Neural progenitor cell (in vitro differentiated cells): ENCODE results near the gene KRTAP19-5. TPM values are rescaled to one million over a fixed set of nuclear protein-coding genes. Genes with fewer than 3 reads are reported as not detected.
"Not testable (repeated sequence)": the region's sequence is repeated elsewhere in the genome, so short reads cannot be mapped to it uniquely, and the experiment has no call there.

ENCODE experiments used
- DNase-seq: peaks from one replicate; pipeline ENCODE4 v3.0.0-alpha.2; 2016; ENCODE audit warnings: low spot score
- H2AFZ ChIP-seq: fragments of 200-600 bp; sonication (generic); replicated peaks from 2 replicates; pipeline ENCODE4 v1.6.1; 2016; ENCODE audit warnings: antibody characterized with exemption
- H3F3A ChIP-seq: fragments of 200-600 bp; sonication (generic); 2 replicates; pipeline ENCODE4 v1.6.1; 2016; ENCODE audit warnings: antibody characterized with exemption, low read depth
- H3K27ac ChIP-seq: fragments of 200-600 bp; sonication (generic); 2 replicates; pipeline ENCODE4 v1.5.1; 2016; ENCODE audit warnings: mild to moderate bottlenecking
- H3K27me3 ChIP-seq: fragments of 200-600 bp; sonication (generic); 2 replicates; pipeline ENCODE4 v1.6.1; 2016; ENCODE audit warnings: mild to moderate bottlenecking, moderate library complexity
- H3K36me3 ChIP-seq: fragments of 200-600 bp; sonication (generic); 2 replicates; pipeline ENCODE4 v1.5.1; 2016
- H3K4me1 ChIP-seq: fragments of 200-600 bp; sonication (generic); 2 replicates; pipeline ENCODE4 v1.6.1; 2016; ENCODE audit warnings: mixed run types
- H3K4me2 ChIP-seq: fragments of 200-600 bp; sonication (generic); 2 replicates; pipeline ENCODE4 v1.6.1; 2016
- H3K4me3 ChIP-seq: fragments of 200-600 bp; sonication (generic); 2 replicates; pipeline ENCODE4 v1.5.1; 2016
- H3K79me2 ChIP-seq: fragments of 200-600 bp; sonication (generic); 2 replicates; pipeline ENCODE4 v1.6.1; 2016; ENCODE audit warnings: low read depth
- H3K9ac ChIP-seq: fragments of 200-600 bp; sonication (generic); 2 replicates; pipeline ENCODE4 v1.6.1; 2016
- H3K9me3 ChIP-seq: fragments of 200-600 bp; sonication (generic); 2 replicates; pipeline ENCODE4 v1.5.1; 2016; ENCODE audit warnings: low read depth
- H4K20me1 ChIP-seq: fragments of 200-600 bp; sonication (generic); 2 replicates; pipeline ENCODE4 v1.6.1; 2016; ENCODE audit warnings: low read depth
- H3K27ac Mint-ChIP-seq: 3 replicates; pipeline ENCODE4 v1.8.0; 2021; ENCODE audit warnings: mixed read lengths
- H3K27me3 Mint-ChIP-seq: 2 replicates; pipeline ENCODE4 v1.8.0; 2022; ENCODE audit warnings: low read depth, mild to moderate bottlenecking, inconsistent platforms, moderate library complexity, mixed read lengths; ENCODE audit not compliant: insufficient read depth
- H3K36me3 Mint-ChIP-seq: 3 replicates; pipeline ENCODE4 v1.8.0; 2021; ENCODE audit warnings: mixed read lengths
- H3K4me1 Mint-ChIP-seq: 3 replicates; pipeline ENCODE4 v1.8.0; 2021; ENCODE audit warnings: mixed read lengths
- H3K4me3 Mint-ChIP-seq: 3 replicates; pipeline ENCODE4 v1.8.0; 2021; ENCODE audit warnings: mild to moderate bottlenecking, moderate library complexity, mixed read lengths
- H3K9me3 Mint-ChIP-seq: 3 replicates; pipeline ENCODE4 v1.8.0; 2020; ENCODE audit warnings: mixed read lengths
- CTCF ChIP-seq: fragments of 200-600 bp; sonication (generic); IDR thresholded peaks from 2 replicates; pipeline ENCODE4 v1.5.1; 2017; ENCODE audit warnings: antibody characterized with exemption, mild to moderate bottlenecking
- EZH2 ChIP-seq: fragments of 200-600 bp; sonication (generic); IDR thresholded peaks from 2 replicates; pipeline ENCODE4 v1.6.1; 2017; ENCODE audit warnings: antibody characterized with exemption, mild to moderate bottlenecking, moderate library complexity
- EZH2phosphoT487 ChIP-seq: fragments of 200-600 bp; sonication (generic); IDR thresholded peaks from 2 replicates; pipeline ENCODE4 v1.6.1; 2017; ENCODE audit warnings: antibody characterized with exemption
- total RNA-seq: library from RNA; depleted of rRNA; stranded (reverse); fragments of >200 nt; gene quantifications from 2 replicates; pipeline ENCODE4 v1.2.3, GENCODE V29; 2015; ENCODE audit warnings: low replicate concordance

The KRTAP19-5 gene
- total RNA-seq, 1 donor from 2014 or later: not detected

GRCh38 chr21:30515681-30516080 lies 13.7 kb upstream of the KRTAP19-5 start:
- Histone ChIP-seq H4K20me1 (no peaks in the 10 kb centered on the region), H3K9me3 (peaks cover 4% of the 10 kb centered on the region), H3K4me1 (no peaks in the 10 kb centered on the region), H2AFZ (no peak overlapping the region), H3K79me2 (no peaks in the 10 kb centered on the region), H3K36me3 (no peaks in the 10 kb centered on the region), H3K27ac (no peak overlapping the region), H3K4me3 (no peak overlapping the region), H3K9ac (no peak overlapping the region), H3K27me3 (no peaks in the 10 kb centered on the region), H3K4me2 (no peak overlapping the region), H3F3A (no peaks in the 10 kb centered on the region)
- Mint-ChIP-seq H3K4me1 (no peaks in the 10 kb centered on the region), H3K27ac (no peak overlapping the region), H3K27me3 (no peaks in the 10 kb centered on the region), H3K4me3 (no peak overlapping the region), H3K9me3 (no peaks in the 10 kb centered on the region), H3K36me3 (no peaks in the 10 kb centered on the region)
- no peak for DNase-seq
- TF ChIP-seq EZH2 (no peak), EZH2phosphoT487 (no peak), CTCF (no peak)

GRCh38 chr21:30505621-30506205 lies 3.8 kb upstream of the KRTAP19-5 start:
- H3F3A ChIP-seq, H4K20me1 ChIP-seq, H3K4me3 ChIP-seq, H3K79me2 ChIP-seq, H3K9ac ChIP-seq, H3K27me3 Mint-ChIP-seq, H3K27me3 ChIP-seq, H3K36me3 ChIP-seq, H3K36me3 Mint-ChIP-seq, H3K4me1 ChIP-seq, H2AFZ ChIP-seq, H3K4me2 ChIP-seq, H3K4me3 Mint-ChIP-seq, H3K9me3 ChIP-seq, H3K9me3 Mint-ChIP-seq, H3K27ac ChIP-seq, H3K4me1 Mint-ChIP-seq, H3K27ac Mint-ChIP-seq: not testable (repeated sequence)
- peak; percentile 23 for DNase-seq
- TF ChIP-seq CTCF: peak; percentile 65

GRCh38 chr21:30497065-30497464 lies 4.9 kb downstream of the KRTAP19-5 start, which contains the start of gene KRTAP19-4:
Gene KRTAP19-4, minus strand, starts transcription at chr21:30497165. Its CDS starts 55 bp downstream, at chr21:30497110.
- H4K20me1 ChIP-seq: no peaks in the 10 kb centered on the region
- peaks cover 9% of the 10 kb centered on the region for H3K4me1 Mint-ChIP-seq
- DNase-seq: no peak
- H3K4me3 ChIP-seq: no peak within 1 kb of the TSS
- no peaks in the 10 kb centered on the region for H3F3A ChIP-seq
- no peaks in the 10 kb centered on the region for H3K9me3 Mint-ChIP-seq
- H3K27me3 Mint-ChIP-seq: no peaks in the 10 kb centered on the region
- no peak for TF ChIP-seq CTCF
- no peak for TF ChIP-seq EZH2phosphoT487
- no peak for TF ChIP-seq EZH2
- no peak within 1 kb of the TSS for H3K9ac ChIP-seq
- H3K79me2 ChIP-seq: no peaks in the 10 kb centered on the region
- no peaks in the 10 kb centered on the region for H3K27me3 ChIP-seq
- H3K36me3 ChIP-seq: no peaks in the 10 kb centered on the region
- H3K4me2 ChIP-seq: no peak within 1 kb of the TSS
- H3K4me3 Mint-ChIP-seq: no peak within 1 kb of the TSS
- H3K9me3 ChIP-seq: peaks cover 6% of the 10 kb centered on the region
- H3K27ac ChIP-seq: no peak within 1 kb of the TSS
- H3K36me3 Mint-ChIP-seq: no peaks in the 10 kb centered on the region
- no peak within 1 kb of the TSS for H3K27ac Mint-ChIP-seq
- no peak within 1 kb of the TSS for H2AFZ ChIP-seq
- H3K4me1 ChIP-seq: no peaks in the 10 kb centered on the region
